Activated CD8-positive, alpha-beta memory T cell treated with anti-CD3 and anti-CD28 coated beads for 4 hours (primary cell): ENCODE data around the gene OBP2B.
"Not testable (repeated sequence)": the region's sequence is repeated elsewhere in the genome, so short reads cannot be mapped to it uniquely, and the experiment has no call there.

ENCODE experiments used
- DNase-seq, 2 donors: peaks; one replicate each; pipeline ENCODE4 v3.0.0-alpha.2; 2020; ENCODE audit warnings: low read depth in 2 of 2

OBP2B gene

GRCh38 chr9:133201424-133202144, 7.5 kb downstream of the OBP2B start:
- DNase-seq, result no peak

DNA sequence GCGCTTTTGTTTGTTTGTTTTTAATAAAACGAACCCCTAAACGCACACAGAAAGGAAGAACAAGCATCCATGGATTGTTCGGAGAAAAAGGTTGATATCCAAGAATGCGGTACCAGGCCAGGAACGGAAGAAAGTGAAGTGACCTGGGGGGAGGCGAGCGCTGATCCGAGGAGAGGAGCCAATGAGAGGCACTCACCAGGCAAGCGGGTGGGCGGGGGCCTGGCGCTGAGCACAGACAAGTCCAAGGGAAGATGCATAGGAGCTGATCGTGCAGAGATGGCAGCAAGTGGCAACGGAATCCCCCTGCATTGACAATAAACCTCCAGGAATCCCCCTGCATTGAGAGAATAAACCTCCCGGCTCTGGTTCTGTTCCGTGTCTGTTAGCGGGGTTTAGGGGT, 8.4 kb downstream of the OBP2B start:
- no peak for DNase-seq

GRCh38 chr9:133199648-133200321, 9.3 kb downstream of the OBP2B start:
- DNase-seq, result peak in 1 of 2 donors; percentile 10

- no peak for DNase-seq
Measured at GRCh38 chr9:133195029-133195428, 14.0 kb downstream of the OBP2B start.

GRCh38 chr9:133194597-133194996, 14.5 kb downstream of the OBP2B start:
- DNase-seq, result no peak

- DNase-seq, result no peak
Measured at GRCh38 chr9:133191989-133192388, 17.1 kb downstream of the OBP2B start.

GRCh38 chr9:133189826-133190225, 19.2 kb downstream of the OBP2B start:
- DNase-seq, result no peak

GRCh38 chr9:133188843-133189180, 20.2 kb downstream of the OBP2B start:
- DNase-seq, result no peak

DNA sequence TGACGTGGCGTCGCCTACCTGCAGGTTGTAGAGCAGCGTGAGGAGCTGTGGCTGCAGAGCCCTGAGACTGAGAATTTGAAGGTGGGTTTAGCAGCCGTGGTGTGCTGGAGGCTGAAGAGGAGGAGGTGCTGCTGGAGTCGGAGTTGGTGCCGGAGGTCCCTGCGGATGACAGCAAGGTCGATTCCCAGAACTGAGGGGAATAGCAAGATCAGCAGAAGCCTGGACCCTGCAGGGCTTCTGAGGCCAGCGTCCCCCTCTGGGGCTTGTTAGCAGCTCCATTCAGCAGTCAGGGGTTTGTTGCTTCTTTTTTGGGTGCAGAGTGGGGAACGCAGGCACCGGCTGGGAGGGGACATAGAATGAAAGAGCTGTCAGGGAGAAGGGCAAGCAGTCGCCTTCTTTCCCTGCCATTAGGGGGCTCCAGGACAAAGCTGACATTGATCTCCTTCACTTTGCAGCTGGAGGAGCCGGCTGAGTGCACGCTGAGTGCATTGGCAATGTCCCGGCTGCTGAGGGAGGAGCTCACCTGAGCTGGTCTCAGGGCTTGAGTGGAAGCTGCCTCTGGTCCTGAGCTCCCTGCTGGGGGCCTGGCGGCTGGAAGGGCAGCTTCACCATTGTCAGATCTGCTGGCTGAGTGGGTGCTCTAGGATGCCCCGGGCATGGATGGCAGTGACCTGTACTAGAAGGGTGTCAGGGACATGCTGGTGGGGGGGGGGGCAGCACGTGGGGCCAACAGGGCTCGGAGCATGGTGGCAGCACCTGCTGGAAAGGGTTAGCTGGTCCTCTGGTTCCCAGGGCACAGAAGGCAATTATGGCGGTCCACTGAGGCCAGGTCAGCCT, 20.8 kb downstream of the OBP2B start:
- no peak for DNase-seq

- DNase-seq, result no peak
Measured at GRCh38 chr9:133187561-133188005, 21.5 kb downstream of the OBP2B start.

GRCh38 chr9:133186736-133187135, 22.3 kb downstream of the OBP2B start:
- DNase-seq, result no peak

GRCh38 chr9:133184971-133185370, 24.1 kb downstream of the OBP2B start:
- no peak for DNase-seq

DNA sequence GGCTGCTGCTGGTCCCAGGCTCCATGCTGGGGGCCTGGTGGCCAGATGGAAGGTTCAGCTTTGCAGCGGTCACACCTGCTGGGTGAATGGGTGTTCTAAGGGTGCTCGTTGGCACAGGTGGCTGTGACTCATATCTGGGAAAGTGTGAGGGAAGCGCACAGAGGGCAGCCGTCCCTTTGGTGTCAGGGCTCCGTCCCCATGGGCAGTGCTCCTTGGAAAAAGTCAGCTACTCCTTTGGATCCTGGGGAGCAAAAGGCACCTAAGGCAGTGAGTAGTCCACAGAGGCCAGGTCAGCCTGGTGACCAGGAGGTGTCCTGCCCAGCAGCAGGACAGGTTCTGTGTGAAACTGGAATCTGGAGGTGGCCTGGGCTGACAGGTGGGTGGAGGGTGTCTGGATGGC, 26.9 kb downstream of the OBP2B start:
- DNase-seq, result no peak

DNA sequence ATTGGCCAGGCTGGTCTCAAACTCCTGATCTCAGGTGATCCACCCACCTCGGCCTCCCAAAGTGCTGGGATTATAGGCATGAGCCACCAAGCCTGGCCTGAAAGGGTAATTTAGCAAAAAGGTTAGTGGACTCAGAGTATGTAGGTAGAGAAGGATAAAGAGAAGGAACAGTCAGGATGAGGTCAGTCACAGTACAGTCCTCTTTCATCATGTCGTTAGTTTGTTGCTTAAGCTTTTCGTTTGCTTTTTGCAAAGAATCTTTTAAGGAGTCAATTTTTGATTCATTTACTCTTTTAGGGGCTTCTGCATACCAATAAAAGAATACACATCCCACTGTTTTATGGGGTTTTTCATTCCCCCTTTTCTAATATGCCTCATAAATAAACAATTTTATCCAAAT, 27.5 kb downstream of the OBP2B start:
- no peak for DNase-seq

- DNase-seq, result no peak
Measured at GRCh38 chr9:133180953-133181352, 28.1 kb downstream of the OBP2B start.

DNA sequence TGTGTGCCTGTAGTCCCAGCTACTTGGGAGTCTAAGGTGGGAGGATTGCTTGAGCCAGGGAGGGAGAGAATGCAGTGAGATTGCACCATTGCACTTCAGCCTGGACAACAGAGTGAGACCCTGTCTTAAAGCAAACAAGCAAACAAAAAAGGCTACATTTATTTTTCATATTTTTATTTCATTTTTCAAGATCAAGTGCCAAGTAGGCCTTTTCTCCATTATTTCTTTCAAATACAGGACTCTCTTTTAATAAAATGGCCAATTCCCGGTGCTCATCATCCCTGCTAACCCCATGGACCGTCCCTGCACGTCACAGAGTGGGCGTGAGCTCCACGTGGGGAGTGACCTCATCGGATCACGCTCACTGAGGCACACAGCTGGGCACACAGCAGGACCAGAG, 36.0 kb downstream of the OBP2B start:
- no peak for DNase-seq

DNA sequence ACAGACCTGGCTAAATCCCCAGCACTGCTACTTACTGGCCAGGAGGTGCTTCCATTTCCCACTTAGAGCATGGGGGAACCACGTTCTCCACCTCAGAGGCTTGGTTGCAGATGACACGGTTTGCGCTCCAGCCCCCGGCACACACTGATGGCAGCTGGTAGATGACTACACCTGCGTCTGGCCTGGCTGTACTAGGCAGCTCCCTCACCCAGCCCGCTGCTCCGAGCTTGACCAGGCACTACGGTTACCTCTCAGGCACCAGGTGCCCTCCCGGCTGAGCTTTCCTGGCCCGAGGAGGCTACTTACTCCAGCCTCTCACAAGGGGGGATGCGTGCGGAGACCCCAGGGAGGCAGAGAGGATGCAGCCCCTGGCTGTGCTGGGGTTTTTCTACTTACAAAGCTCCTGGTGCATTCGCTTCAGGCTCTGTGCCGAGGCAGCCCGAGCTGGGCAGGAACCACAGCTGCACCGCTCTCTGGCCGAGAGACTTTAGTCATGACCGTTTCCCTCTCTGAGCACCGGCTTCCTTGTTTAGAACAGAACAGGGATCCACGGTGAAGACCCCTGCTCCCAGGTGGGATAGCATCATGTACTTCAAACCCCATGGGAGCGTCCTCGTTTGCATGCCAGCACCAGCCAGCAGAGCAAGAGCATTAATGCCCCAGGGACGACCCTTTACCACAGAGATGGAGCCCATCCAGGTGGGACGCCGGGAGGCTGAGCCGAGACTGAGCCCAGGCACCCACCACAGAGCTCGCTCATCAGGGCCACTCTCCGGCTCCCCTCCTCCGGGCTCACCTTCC, 37.7 kb downstream of the OBP2B start:
- DNase-seq, result no peak

DNA sequence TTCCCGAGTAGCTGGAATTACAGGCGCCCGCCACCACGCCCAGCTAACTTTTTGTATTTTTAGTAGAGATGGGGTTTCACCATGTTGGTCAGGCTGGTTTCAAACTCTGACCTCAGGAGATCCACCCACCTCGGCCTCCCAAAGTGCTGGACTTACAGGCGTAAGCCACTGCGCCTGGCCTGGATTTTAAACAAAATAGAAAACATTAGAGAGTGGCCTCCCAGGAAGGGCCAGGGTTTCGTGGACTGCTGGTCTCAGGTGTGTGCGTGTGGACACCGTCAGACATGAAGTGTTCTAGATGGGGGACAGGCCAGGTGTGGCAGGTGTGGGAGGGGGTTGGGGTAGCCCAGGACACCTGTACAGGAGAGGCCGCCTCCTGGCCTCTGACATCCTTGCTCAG, 38.3 kb downstream of the OBP2B start:
- no peak for DNase-seq

- not testable (repeated sequence) for DNase-seq
Measured at GRCh38 chr9:133169687-133170086, 39.4 kb downstream of the OBP2B start.

- DNase-seq, result no peak
Measured at GRCh38 chr9:133169102-133169501, 39.9 kb downstream of the OBP2B start.

DNA sequence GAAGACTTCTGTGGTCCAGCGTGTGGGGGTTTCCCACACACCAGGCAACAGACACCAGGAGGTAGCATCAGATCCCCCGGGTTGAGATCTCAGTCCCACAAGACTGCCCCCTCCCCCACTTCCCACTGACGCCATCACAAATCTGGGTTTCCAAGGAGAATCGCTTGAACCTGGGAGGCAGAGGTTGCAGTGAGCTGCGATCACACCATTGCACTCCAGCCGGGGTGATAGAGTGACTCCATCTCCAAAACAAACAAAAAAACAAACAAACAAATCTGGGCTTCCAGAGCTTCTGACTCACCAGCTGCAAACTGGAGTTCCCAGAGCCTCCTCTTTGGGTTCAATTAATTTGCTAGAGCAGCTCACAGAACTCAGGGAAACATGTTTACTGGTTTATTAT, 40.6 kb downstream of the OBP2B start:
- no peak for DNase-seq

DNA sequence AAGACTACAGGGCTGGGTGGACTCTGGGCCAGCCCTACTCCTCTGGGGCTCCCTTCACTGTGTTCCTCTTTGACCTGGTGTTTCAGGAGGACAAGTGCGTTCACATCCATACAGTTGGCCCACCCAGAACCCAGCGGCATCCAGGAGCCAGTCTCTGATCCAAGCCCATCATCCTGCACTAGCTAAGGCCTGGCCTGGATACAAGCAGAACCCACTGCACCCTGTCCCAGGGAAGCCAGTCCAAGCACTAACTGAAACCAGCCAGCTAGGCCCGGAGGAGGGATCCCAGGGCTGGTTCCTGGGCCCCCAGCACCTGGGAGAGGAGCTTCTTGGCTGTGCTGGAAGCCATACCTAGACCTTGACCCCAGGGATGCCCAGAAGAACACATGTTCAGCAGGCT, 41.3 kb downstream of the OBP2B start:
- no peak for DNase-seq
